ENCODE results near the gene POU2F2. TPM values are rescaled to one million over a fixed set of nuclear protein-coding genes. Genes with fewer than 3 reads are reported as not detected.

Gene POU2F2
- total and polyA plus RNA-seq, 3 donors from 2014 or later: 9.4 to 20.6 (median 13.2) TPM

DNA sequence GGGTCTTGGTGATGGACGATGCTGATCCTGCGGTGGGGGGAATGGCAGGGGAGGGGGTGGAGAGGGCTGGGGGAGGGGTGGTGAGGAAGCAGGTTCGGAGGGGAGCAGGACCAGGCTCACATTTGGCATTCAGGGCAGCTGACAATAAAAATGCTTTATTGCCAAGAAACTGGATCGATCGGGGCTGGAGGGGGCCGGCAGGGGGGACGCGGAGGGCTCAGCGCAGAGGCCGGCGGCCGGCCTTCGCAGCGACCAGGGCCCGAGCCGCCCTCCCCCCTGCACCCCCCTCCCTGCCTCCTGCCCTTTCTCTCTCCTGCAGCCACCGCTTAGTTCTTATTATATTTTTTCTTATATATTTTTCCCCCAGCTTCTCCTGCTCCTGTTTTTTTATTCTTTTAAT, 18.1 kb upstream of the POU2F2 start:
- H3K4me1 ChIP-seq: no peaks in the 10 kb centered on the region
- intact Hi-C loops (cut with DNase I; ENCODE audit: low total_unique reads): no loop called here
- H3K36me3 ChIP-seq (ENCODE audit: low read depth, missing control alignments): no peaks in the 10 kb centered on the region
- DNase-seq: no peak
- H3K27ac ChIP-seq: no peak overlapping the region
- WGBS, 2 donors: 23 to 30% methylated on average over 17 of the region's 17 CpGs
- TF ChIP-seq CTCF (IDR thresholded peaks at IDR 0.05) (no peak), POLR2A (IDR thresholded peaks at IDR 0.05) (no peak)
- no peaks in the 10 kb centered on the region for H3K9me3 ChIP-seq
- no peak overlapping the region for H3K4me3 ChIP-seq
- no peaks in the 10 kb centered on the region for H3K27me3 ChIP-seq

DNA sequence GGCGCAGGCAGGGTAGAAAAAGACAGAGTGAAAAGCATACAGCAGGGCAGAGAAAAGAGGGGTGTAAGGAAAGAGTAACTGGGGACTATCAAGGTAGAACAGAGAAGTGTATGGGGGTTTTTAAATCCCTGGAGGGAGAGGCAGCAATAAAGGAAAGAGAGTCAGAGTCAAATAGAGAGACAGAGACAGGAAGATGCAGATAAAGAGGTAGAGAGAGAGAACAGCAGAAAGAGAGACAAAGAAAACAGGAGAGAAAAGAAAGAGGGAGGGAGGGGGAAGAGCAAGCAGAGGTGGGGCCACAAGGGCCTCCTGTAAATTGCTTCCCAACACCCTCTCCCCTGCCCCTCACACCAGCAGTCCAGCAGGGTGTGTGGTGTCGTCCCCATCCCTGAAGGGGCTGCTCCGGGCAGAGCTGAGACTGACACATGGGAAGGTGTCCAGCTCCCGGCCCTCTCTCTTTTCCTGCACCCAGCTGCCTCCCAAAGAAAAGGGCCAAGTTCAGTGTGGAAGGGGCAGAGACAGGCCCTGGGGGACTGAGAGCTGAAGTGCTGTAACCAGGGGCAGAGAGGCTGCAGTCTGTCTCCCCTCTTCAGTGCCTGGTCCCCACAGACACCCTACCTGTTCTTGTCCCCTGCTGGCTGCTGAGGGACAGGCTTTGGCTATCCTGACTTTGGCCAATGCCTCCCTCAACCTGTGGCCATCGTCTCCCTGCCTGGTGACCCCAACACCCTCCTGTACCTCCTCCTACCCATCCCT, 17.4 kb upstream of the POU2F2 start:
- H3K9me3 ChIP-seq: no peaks in the 10 kb centered on the region
- no peaks in the 10 kb centered on the region for H3K36me3 ChIP-seq (ENCODE audit: low read depth, missing control alignments)
- intact Hi-C loops (cut with DNase I; ENCODE audit: low total_unique reads): no loop called here
- no peak for TF ChIP-seq POLR2A (IDR thresholded peaks at IDR 0.05)
- H3K27ac ChIP-seq: no peak overlapping the region
- H3K4me3 ChIP-seq: no peak overlapping the region
- no peaks in the 10 kb centered on the region for H3K4me1 ChIP-seq
- H3K27me3 ChIP-seq: no peaks in the 10 kb centered on the region
- 60 to 65% methylated on average over 5 of the region's 5 CpGs for WGBS, 2 donors
- DNase-seq: no peak

GRCh38 chr19:42148266-42148665, 16.0 kb upstream of the POU2F2 start:
- WGBS, 2 donors: 86 to 88% methylated on average over 5 of the region's 5 CpGs
- intact Hi-C loops (cut with DNase I; ENCODE audit: low total_unique reads): no loop called here
- no peaks in the 10 kb centered on the region for H3K27me3 ChIP-seq

GRCh38 chr19:42143341-42144234, 11.3 kb upstream of the POU2F2 start:
- Histone ChIP-seq H3K4me1 (no peaks in the 10 kb centered on the region), H3K27me3 (no peaks in the 10 kb centered on the region), H3K27ac (no peak overlapping the region), H3K4me3 (no peak overlapping the region), H3K36me3 (ENCODE audit: low read depth, missing control alignments) (no peaks in the 10 kb centered on the region), H3K9me3 (no peaks in the 10 kb centered on the region)
- 58 to 60% methylated on average over 14 of the region's 14 CpGs for WGBS, 2 donors
- no peak for DNase-seq
- intact Hi-C loops (cut with DNase I; ENCODE audit: low total_unique reads): no loop called here
- TF ChIP-seq CTCF (IDR thresholded peaks at IDR 0.05) (no peak), POLR2A (IDR thresholded peaks at IDR 0.05) (no peak)

More at GRCh38 chr19:42148266-42148665, 16.0 kb upstream of the POU2F2 start:
- no peaks in the 10 kb centered on the region for H3K36me3 ChIP-seq (ENCODE audit: low read depth, missing control alignments)
- H3K9me3 ChIP-seq: no peaks in the 10 kb centered on the region
- H3K4me3 ChIP-seq: no peak overlapping the region
- DNase-seq: no peak
- H3K4me1 ChIP-seq: no peaks in the 10 kb centered on the region
- no peak overlapping the region for H3K27ac ChIP-seq
- TF ChIP-seq CTCF (IDR thresholded peaks at IDR 0.05) (no peak), POLR2A (IDR thresholded peaks at IDR 0.05) (no peak)

DNA sequence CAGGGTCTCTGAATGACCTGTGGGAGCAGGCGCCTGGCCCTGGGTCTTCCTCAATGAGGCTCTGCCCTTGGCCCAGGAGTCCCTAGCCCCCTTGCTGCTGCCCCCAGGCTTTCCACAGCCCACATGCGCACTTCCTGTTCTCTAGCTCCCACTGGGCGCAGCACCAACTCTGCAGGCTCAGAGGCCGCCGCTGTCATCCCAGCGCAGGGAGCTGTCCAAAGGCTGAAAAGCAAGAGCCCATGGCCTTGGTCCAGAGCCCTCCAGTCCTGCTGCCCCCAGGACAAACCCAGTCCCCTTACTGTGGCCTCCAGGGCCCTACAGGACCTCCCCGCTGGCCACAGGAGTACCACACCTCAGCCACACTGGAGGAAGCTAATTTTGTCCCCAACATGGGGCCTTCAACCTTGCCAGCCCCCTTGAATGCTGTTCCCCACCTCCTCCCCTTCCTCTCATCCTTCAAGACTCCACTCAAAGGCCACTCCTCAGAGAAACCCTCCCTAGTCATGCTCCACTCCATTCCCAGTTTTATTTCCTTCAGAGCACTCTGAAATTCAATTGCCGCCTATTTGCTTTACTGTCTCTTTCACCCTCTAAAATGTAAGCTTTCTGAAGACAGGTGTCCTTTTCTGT, 8.0 kb upstream of the POU2F2 start:
- Histone ChIP-seq H3K27ac (no peak overlapping the region), H3K4me3 (no peak overlapping the region), H3K4me1 (no peaks in the 10 kb centered on the region), H3K27me3 (no peaks in the 10 kb centered on the region), H3K36me3 (ENCODE audit: low read depth, missing control alignments) (no peaks in the 10 kb centered on the region), H3K9me3 (no peaks in the 10 kb centered on the region)
- DNase-seq: peak; percentile 74
- 29 to 30% methylated on average over 8 of the region's 8 CpGs for WGBS, 2 donors
- intact Hi-C loops (cut with DNase I; ENCODE audit: low total_unique reads): no loop called here
- no peak for TF ChIP-seq POLR2A (IDR thresholded peaks at IDR 0.05)
- TF ChIP-seq CTCF (IDR thresholded peaks at IDR 0.05): no peak
